Measurements from ENCODE around the gene MRPL2. TPM values are rescaled to one million over a fixed set of nuclear protein-coding genes. Genes with fewer than 3 reads are reported as not detected.

MRPL2 gene
- total and polyA plus RNA-seq, 2 experiments from 2014 or later, result 19.7 to 71.9 TPM

DNA sequence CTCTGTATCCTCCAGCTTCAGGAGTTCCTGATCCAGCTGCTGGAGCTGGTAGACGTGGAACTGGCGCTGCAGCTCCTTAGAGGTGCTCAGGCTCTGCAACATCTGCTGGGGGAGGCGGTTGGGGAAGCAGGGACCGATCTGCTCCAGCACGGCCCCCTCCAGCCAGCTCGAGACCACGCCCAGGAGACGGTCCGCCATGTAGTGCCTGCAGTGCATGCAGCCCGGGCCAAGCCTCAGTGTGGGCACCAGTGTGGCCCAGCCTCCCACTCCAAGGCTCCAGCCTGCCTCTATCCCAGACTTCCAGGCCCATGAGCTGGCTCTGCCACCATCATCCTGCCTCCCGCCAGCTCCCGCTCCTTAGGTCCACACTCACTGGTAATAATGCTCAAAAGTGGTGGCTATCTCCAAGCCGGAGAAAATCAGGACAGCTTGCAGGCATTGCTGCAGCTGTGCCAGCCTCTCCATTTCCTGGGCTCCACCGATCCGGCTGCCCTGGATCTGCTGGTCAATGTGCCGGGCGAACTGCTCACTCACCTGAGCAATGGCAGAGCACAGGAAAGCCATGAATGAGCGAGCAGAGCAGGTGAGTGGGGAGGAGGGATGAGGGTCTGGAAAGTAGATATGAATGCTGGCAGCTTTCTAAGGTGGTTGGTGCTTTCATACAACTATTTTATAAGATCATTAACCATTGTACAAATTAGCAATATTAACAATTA is 18.5 kb downstream of the MRPL2 start:
- Histone ChIP-seq H3K79me2 (ENCODE audit: insufficient read depth) (no peaks in the 10 kb centered on the region), H3F3A (ENCODE audit: insufficient read depth) (peaks cover under 1% of the 10 kb centered on the region; the same call in 1 of the 2 replicates), H3K27ac (no peak overlapping the region), H4K20me1 (ENCODE audit: insufficient read depth) (no peaks in the 10 kb centered on the region), H3K4me2 (ENCODE audit: unreplicated experiment) (no peak overlapping the region), H3K9ac (no peak overlapping the region), H3K4me1 (ENCODE audit: insufficient read depth) (no peaks in the 10 kb centered on the region), H3K9me2 (ENCODE audit: insufficient read depth) (no peaks in the 10 kb centered on the region), H3K9me3 (ENCODE audit: low read depth) (no peaks in the 10 kb centered on the region), H3K36me3 (ENCODE audit: low read depth) (peaks cover 9% of the 10 kb centered on the region; the same call in 1 of the 2 replicates), H2AFZ (no peak overlapping the region), H3K4me3 (no peak overlapping the region), H3K27me3 (replicated peaks; ENCODE audit: insufficient read depth) (no peaks in the 10 kb centered on the region)
- 91 to 93% methylated on average over 18 of the region's 18 CpGs for WGBS, 2 experiments (ENCODE audit: low coverage in 1 of 2, low lambda C conversion rate in 2 of 2, missing lambda C conversion rate in 2 of 2)
- DNase-seq, result no peak
- in situ Hi-C loops (cut with MboI), result no loop called here
- no peak for TF ChIP-seq EZH2 (IDR thresholded peaks at IDR 0.05; ENCODE audit: insufficient read depth, poor library complexity, severe bottlenecking)
- no peak for TF ChIP-seq EZH2phosphoT487 (IDR thresholded peaks at IDR 0.05; ENCODE audit: insufficient read depth, low read depth)

DNA sequence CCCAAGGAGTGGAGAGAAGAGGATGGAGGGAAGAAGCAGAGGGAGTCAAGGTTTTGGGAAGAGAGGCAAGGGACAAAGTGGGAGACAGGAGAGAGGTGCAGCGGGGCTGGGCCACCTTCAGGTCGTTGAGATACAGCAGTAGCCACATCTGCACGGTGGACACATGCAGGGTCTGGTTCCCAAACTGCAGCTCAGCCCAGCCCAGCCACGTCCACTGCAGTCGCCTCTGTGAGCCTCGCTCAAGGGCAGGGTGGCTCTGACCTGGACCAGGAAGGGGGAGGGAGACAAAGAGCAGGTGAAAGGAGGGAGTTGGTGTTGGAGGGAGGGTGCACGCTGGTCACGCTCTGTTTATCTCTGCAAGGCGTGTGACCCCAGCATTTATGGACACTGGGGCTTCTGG is 20.5 kb downstream of the MRPL2 start:
- no peaks in the 10 kb centered on the region for H3K79me2 ChIP-seq (ENCODE audit: insufficient read depth)
- in situ Hi-C loops (cut with MboI), result no loop called here
- 80 to 82% methylated on average over 9 of the region's 9 CpGs for WGBS, 2 experiments (ENCODE audit: low coverage in 1 of 2, low lambda C conversion rate in 2 of 2, missing lambda C conversion rate in 2 of 2)

DNA sequence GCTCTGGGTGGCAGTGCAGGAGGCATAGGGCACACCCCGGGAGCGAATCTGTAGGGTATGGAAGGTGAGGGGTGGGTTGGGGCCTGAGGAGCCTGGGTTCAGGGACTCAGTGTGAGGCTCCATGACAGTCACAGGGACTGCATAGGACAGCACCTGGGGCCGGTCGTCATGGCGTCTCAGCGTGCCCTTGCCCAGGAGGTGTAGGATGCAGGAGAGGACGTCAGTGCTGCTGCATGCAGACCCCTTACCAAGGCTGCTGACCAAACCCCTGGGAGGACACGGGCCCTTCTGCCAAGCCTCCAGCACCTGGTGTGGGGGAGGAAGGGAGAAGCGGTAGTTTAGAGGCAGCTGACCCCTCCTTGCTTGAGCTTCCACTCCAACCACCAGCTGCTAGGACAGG is 21.5 kb downstream of the MRPL2 start:
- DNase-seq, result no peak
- H3K36me3 ChIP-seq (ENCODE audit: low read depth), result peaks cover 4% of the 10 kb centered on the region; the same call in 1 of the 2 replicates
- no peaks in the 10 kb centered on the region for H3K79me2 ChIP-seq (ENCODE audit: insufficient read depth)
- H3K9ac ChIP-seq, result no peak overlapping the region
- TF ChIP-seq EZH2phosphoT487 (IDR thresholded peaks at IDR 0.05; ENCODE audit: insufficient read depth, low read depth), result no peak
- no peak for TF ChIP-seq EZH2 (IDR thresholded peaks at IDR 0.05; ENCODE audit: insufficient read depth, poor library complexity, severe bottlenecking)
- in situ Hi-C loops (cut with MboI), result no loop called here
- no peaks in the 10 kb centered on the region for H3K9me2 ChIP-seq (ENCODE audit: insufficient read depth)
- 85 to 94% methylated on average over 8 to 9 of the region's 9 CpGs for WGBS, 2 experiments (ENCODE audit: low coverage in 1 of 2, low lambda C conversion rate in 2 of 2, missing lambda C conversion rate in 2 of 2)
- no peaks in the 10 kb centered on the region for H4K20me1 ChIP-seq (ENCODE audit: insufficient read depth)
- H3K4me1 ChIP-seq (ENCODE audit: insufficient read depth), result no peaks in the 10 kb centered on the region
- no peak overlapping the region for H3K4me3 ChIP-seq
- no peak overlapping the region for H3K4me2 ChIP-seq (ENCODE audit: unreplicated experiment)
- H3K27ac ChIP-seq, result no peak overlapping the region
- no peaks in the 10 kb centered on the region for H3K9me3 ChIP-seq (ENCODE audit: low read depth)
- H3F3A ChIP-seq (ENCODE audit: insufficient read depth), result peaks cover 16% of the 10 kb centered on the region; the same call in 1 of the 2 replicates
- no peaks in the 10 kb centered on the region for H3K27me3 ChIP-seq (replicated peaks; ENCODE audit: insufficient read depth)
- H2AFZ ChIP-seq, result no peak overlapping the region

More for the DNA sequence above, 20.5 kb downstream of the MRPL2 start:
- H3K9me3 ChIP-seq (ENCODE audit: low read depth), result no peaks in the 10 kb centered on the region
- H3K9me2 ChIP-seq (ENCODE audit: insufficient read depth), result no peaks in the 10 kb centered on the region
- no peak for TF ChIP-seq EZH2 (IDR thresholded peaks at IDR 0.05; ENCODE audit: insufficient read depth, poor library complexity, severe bottlenecking)
- no peak for TF ChIP-seq EZH2phosphoT487 (IDR thresholded peaks at IDR 0.05; ENCODE audit: insufficient read depth, low read depth)
- H3F3A ChIP-seq (ENCODE audit: insufficient read depth), result peaks cover 7% of the 10 kb centered on the region; the same call in 1 of the 2 replicates
- H3K4me3 ChIP-seq, result no peak overlapping the region
- no peak overlapping the region for H3K4me2 ChIP-seq (ENCODE audit: unreplicated experiment)
- H3K4me1 ChIP-seq (ENCODE audit: insufficient read depth), result no peaks in the 10 kb centered on the region
- no peaks in the 10 kb centered on the region for H3K27me3 ChIP-seq (replicated peaks; ENCODE audit: insufficient read depth)
- no peak overlapping the region for H3K9ac ChIP-seq
- no peaks in the 10 kb centered on the region for H4K20me1 ChIP-seq (ENCODE audit: insufficient read depth)
- H3K27ac ChIP-seq, result no peak overlapping the region
- no peak overlapping the region for H2AFZ ChIP-seq
- DNase-seq, result no peak
- peaks cover 9% of the 10 kb centered on the region; the same call in 1 of the 2 replicates for H3K36me3 ChIP-seq (ENCODE audit: low read depth)

DNA sequence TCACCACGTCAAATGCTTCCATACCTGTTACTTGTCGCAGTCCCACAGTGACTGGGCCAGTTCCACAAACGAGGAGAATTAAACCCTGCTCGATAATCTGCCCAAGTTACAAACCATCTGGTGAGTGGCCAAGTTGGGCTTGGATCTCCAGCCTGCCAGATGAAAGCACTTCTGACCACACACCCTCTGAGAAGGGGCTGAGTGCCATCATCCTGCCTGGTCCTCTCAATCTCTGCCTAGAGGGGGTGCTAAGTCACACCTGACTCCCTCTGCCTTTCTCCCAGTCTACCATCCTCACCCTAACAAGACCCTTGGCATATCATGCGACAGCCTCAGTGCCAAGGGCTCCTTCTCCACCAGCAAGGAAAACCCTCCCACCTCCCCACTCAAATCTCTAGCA is 22.0 kb downstream of the MRPL2 start:
- no peak overlapping the region for H3K9ac ChIP-seq
- peaks cover 21% of the 10 kb centered on the region; the same call in 1 of the 2 replicates for H3F3A ChIP-seq (ENCODE audit: insufficient read depth)
- 56 to 62% methylated on average over 5 of the region's 5 CpGs for WGBS, 2 experiments (ENCODE audit: low coverage in 1 of 2, low lambda C conversion rate in 2 of 2, missing lambda C conversion rate in 2 of 2)
- no peaks in the 10 kb centered on the region for H3K9me2 ChIP-seq (ENCODE audit: insufficient read depth)
- no peaks in the 10 kb centered on the region; the same call in 1 of the 2 replicates for H3K36me3 ChIP-seq (ENCODE audit: low read depth)
- no peaks in the 10 kb centered on the region for H3K27me3 ChIP-seq (replicated peaks; ENCODE audit: insufficient read depth)
- H3K79me2 ChIP-seq (ENCODE audit: insufficient read depth), result no peaks in the 10 kb centered on the region
- no peak for TF ChIP-seq EZH2 (IDR thresholded peaks at IDR 0.05; ENCODE audit: insufficient read depth, poor library complexity, severe bottlenecking)
- no peak for TF ChIP-seq EZH2phosphoT487 (IDR thresholded peaks at IDR 0.05; ENCODE audit: insufficient read depth, low read depth)
- no peak overlapping the region for H3K27ac ChIP-seq
- H2AFZ ChIP-seq, result no peak overlapping the region
- no peaks in the 10 kb centered on the region for H4K20me1 ChIP-seq (ENCODE audit: insufficient read depth)
- no peaks in the 10 kb centered on the region for H3K4me1 ChIP-seq (ENCODE audit: insufficient read depth)
- in situ Hi-C loops (cut with MboI), result no loop called here
- no peak overlapping the region for H3K4me2 ChIP-seq (ENCODE audit: unreplicated experiment)
- no peak for DNase-seq
- H3K4me3 ChIP-seq, result no peak overlapping the region
- H3K9me3 ChIP-seq (ENCODE audit: low read depth), result no peaks in the 10 kb centered on the region

All from GM23248 (cell line).